GM12872 (cell line): ENCODE data around the gene HBD.

ENCODE experiments used
- CTCF ChIP-seq: IDR thresholded peaks from 3 replicates; pipeline ENCODE4 v1.5.1; 2011; ENCODE audit warnings: low read depth, mild to moderate bottlenecking, low read length, moderate library complexity; ENCODE audit not compliant: insufficient read depth

Gene HBD

GRCh38 chr11:5197536-5197935, 36.7 kb downstream of the HBD start:
- TF ChIP-seq CTCF: no peak

DNA sequence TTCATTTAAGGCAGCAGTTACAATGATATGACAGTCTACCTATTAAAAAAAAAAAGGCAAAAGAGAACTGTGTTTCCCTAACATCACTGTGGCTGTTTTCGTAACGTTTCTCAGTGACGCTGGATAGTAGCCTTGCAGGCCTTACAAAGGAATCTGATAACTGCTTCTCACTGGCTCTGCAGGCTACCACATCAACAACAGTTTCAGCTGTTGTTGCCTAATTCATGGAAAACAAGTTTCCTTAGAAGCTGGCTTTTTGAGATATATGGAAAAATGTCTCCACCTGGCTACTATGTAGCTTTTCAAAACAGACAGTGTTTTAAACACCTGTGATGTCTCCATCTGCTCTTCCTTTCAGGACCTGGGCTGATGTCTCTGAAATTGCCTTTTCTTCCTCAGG, 37.6 kb downstream of the HBD start:
- no peak for TF ChIP-seq CTCF

- no peak for TF ChIP-seq CTCF
These were observed 38.2 kb downstream of the HBD start for GRCh38 chr11:5196067-5196466.

DNA sequence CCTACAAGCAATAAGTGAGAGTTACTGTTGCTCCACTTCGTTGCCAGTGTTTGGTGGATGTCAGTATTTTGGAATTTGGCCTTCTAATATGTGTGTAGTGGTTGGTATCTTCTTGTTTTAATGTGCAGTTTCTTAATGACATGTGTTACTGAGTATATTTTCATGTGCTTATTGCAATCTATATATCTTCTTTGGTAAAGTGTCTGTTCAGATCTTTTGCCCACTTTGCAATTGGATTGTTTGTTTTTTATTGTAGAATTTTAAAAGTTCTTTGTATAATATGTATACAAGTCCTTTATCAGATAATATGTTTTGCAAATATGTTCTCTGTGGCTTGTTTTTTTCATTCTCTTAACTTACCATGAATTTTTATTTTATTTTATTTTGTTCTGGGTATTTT, 41.5 kb downstream of the HBD start:
- TF ChIP-seq CTCF: no peak

DNA sequence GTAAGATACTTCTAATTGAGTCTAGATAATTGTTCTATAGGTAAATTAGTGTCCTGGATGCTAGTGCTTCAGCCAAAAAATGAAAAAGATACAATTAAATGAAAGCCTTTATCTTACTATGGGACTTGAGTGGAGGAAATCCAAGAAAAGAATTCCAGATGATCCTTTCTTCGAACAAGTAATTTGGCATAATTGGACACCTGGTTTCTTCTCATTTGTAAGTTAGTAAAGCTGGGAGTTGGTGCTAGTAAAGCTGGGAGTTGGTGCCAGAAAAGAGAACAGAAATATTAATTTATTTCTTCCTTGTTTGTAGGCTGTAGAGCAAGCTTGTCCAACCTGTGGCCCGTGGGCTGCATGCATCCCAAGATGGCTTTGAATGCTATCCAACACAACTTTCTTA, 46.1 kb downstream of the HBD start:
- TF ChIP-seq CTCF: no peak
